WI38 (cell line): ENCODE data around the gene STRADB.
"Not testable (repeated sequence)": the region's sequence is repeated elsewhere in the genome, so short reads cannot be mapped to it uniquely, and the experiment has no call there.

Experiments used
- H3K4me3 ChIP-seq: 2 replicates; pipeline ENCODE4 v1.5.1; 2011; ENCODE audit warnings: low read depth, mild to moderate bottlenecking, control low read depth, low read length
- TF ChIP-seq, protein P1 (sequence below): IDR thresholded peaks from 2 replicates; pipeline ENCODE4 v1.5.1; 2012; ENCODE audit warnings: low read depth, mild to moderate bottlenecking, control low read depth, low read length

Gene STRADB

DNA sequence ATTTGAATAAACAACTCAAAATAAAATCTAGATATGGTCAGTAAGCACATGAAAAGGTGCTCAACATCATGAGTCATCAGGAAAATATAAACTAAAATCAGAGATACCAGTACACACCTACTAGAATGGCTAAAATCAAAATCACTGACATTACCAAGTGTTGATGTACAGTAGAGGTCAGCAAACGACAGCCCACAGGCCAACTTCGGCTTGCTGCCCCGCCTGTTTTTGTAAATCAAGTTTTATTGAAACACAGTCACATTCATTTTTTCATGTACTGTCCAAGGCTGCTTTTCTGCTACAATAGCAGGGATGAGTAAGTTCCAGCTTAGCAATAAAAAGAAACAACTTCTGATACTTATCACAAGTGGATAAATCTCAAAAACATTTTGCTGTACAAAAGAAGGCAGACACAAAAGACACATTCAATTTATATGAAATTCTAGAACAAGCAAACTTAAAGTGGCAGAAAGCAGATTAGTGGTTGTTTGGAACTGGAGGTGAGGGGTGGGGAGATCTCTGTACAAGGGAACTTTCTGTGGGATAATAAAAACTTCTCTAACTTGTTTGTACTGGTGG lies 32.4 kb upstream of the STRADB start:
- TF ChIP-seq, protein P1, sequence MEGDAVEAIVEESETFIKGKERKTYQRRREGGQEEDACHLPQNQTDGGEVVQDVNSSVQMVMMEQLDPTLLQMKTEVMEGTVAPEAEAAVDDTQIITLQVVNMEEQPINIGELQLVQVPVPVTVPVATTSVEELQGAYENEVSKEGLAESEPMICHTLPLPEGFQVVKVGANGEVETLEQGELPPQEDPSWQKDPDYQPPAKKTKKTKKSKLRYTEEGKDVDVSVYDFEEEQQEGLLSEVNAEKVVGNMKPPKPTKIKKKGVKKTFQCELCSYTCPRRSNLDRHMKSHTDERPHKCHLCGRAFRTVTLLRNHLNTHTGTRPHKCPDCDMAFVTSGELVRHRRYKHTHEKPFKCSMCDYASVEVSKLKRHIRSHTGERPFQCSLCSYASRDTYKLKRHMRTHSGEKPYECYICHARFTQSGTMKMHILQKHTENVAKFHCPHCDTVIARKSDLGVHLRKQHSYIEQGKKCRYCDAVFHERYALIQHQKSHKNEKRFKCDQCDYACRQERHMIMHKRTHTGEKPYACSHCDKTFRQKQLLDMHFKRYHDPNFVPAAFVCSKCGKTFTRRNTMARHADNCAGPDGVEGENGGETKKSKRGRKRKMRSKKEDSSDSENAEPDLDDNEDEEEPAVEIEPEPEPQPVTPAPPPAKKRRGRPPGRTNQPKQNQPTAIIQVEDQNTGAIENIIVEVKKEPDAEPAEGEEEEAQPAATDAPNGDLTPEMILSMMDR: no peak
- no peak overlapping the region for H3K4me3 ChIP-seq

DNA sequence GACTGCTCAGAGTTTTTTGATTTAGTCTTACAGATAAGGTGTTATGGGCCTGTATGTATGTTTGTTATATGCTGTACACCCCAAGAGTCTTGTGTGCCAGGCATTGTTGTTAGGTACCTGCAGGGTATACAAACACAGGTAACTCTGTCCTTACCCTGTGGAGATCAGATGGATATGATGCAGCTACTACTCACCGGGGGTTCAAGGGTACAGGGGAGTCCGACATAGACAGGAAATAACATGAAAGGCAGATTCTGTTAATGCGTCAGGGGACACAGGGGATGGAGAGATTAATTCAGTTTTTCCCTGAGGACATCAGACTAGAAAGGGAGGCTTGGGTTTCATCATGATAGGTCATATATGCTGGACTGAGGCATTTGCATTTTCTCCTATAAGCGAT lies 31.6 kb upstream of the STRADB start:
- TF ChIP-seq, protein P1: no peak
- no peak overlapping the region for H3K4me3 ChIP-seq

DNA sequence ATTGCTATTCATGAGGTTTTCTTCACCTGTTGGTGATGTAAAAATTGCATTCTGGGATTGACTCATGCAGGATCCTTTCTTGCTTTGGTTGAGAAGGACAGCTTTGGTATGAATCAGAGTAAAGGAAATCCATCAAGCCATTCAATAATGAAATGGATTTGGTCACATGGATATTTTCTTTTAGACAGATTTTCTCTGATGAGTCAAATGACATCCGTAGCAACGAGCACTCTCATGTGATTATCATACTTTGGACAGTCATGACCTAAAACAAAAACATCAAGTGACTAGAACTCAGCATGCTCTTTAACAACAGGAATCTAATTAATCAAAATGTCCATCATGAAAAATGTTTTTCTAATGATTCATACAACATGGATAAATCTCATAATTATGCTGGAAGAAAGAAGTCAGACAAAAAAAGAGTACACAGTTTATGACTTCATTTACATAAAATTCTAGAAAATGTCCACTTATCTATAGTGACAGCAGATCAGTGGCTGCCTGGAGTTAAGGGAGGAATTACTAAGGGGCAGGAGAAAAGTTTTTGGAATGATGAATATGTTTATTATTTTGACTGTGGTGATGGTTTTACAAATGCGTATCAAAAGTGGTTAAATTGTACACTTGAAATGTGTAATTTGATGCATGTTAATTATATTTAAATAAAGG lies 31.0 kb upstream of the STRADB start:
- H3K4me3 ChIP-seq: no peak overlapping the region
- TF ChIP-seq, protein P1: no peak

DNA sequence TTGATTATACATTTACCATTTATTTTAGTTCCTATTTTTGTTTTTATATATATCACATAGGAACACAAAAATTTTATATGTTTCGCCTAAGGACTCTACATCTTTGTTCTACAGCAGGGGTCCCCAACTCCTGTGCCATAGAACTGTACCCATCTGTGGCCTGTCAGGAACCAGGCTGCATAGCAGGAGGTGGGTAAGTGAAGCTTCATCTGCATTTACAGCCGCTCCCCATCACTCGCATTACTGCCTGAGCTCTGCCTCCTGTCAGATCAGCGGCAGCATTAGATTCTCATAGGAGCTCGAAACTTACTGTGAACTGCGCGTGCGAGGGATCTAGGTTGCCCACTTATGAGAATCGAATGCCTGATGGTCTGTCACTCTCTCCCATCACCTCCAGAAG lies 25.6 kb upstream of the STRADB start:
- H3K4me3 ChIP-seq: no peak overlapping the region
- TF ChIP-seq, protein P1: no peak

DNA sequence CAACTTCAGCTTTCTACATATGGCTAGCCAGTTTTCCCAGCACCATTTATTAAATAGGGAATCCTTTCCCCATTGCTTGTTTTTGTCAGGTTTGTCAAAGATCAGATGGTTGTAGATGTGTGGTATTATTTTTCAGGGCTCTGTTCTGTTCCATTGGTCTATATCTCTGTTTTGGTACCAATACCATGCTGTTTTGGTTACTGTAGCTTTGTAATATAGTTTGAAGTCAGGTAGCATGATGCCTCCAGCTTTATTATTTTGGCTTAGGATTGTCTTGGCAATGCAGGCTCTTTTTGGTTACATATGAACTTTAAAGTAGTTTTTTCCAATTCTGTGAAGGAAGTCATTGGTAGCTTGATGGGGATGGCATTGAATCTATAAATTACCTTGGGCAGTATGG lies 23.2 kb upstream of the STRADB start:
- not testable (repeated sequence) for H3K4me3 ChIP-seq

DNA sequence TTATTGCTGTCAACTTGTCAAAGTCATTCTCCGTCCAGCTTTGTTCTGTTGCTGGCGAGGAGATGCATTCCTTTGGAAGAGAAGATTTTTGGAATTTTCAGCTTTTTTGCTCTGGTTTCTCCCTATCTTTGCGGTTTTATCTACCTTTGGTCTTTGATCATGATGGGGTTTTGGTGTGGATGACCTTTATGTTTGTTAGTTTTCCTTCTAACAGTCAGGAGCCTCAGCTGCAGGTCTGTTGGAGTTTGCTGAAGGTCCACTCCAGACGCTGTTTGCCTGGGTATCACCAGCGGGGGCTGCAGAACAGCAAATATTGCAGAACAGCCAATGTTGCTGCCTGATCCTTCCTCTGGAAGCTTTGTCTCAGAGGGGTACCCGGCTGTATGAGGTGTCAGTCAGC lies 21.7 kb upstream of the STRADB start:
- H3K4me3 ChIP-seq: not testable (repeated sequence)

DNA sequence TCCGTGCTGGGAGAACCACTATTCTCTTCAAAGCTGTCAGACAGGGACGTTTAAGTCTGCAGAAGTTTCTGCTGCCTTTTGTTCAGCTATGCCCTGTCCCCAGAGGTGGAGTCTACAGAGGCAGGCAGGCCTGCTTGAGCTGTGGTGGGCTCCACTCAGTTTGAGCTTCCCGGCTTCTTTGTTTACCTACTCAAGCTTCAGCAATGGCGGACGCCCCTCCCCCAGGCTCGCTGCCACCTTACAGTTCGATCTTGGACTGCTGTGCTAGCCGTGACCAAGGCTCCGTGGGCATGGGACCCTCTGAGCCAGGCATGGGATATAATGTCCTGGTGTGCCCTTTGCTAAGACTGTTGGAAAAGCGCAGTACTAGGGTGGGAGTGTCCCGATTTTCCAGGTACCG lies 21.2 kb upstream of the STRADB start:
- not testable (repeated sequence) for H3K4me3 ChIP-seq

DNA sequence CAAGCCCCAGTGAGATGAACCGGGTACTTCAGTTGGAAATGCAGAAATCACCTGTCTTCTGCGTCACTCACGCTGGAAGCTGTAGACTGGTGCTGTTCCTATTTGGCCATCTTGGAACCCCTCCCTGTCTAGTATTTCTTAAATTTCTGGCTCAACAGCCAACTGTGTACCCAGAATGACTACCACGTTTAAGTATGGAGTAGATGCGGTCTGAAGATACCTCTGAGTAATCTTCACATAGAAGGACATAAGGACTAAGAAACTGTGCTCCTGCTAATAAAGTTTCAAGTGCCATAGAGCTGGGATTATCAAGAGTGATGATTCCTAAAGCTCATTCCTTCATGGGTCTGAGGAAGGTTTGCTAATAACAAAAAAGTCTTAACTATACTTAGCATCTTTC lies 20.7 kb upstream of the STRADB start:
- no peak overlapping the region for H3K4me3 ChIP-seq
- TF ChIP-seq, protein P1: no peak

DNA sequence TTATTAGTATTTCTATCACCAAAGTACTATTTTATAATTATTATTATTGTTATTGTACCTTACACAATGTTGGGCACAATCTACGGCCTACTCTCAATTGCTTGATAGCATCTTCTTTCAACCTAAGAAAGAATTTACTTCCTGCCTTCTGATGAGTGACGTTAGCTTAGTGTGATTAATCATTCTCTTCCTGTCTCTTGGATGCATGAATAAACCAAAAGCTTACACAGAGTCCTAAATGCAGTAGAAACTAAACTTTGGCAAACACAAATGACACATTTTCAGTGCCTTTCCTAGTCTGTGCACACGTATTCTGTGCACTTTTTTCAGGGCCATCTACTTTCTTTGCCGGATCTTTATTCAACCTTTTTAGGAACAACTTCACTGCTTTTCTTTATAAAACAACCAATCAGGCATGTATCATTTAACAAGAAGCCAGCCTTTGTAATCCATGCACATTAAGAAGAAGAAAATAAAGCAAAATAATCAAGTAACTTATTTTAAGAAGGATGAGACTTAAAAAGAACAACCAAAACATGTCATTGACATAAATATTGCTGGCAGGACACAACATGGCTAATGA lies 19.4 kb upstream of the STRADB start:
- no peak overlapping the region for H3K4me3 ChIP-seq
- TF ChIP-seq, protein P1: no peak
